ENCODE data around the gene PTK6. TPM values are rescaled to one million over a fixed set of nuclear protein-coding genes. Genes with fewer than 3 reads are reported as not detected.

Gene PTK6
- total and polyA plus RNA-seq, 2 donors (not counting 1 experiment from before 2014, with no cell fraction given), result 0.17 TPM; not detected in 1

- Histone ChIP-seq H3K9ac (ENCODE audit: insufficient read depth, low read length) (no peak overlapping the region), H3K27ac (ENCODE audit: insufficient read depth, low read length) (no peak overlapping the region), H3K4me3 (replicated peaks in 1 of 4; ENCODE audit: control extremely low read depth in 1 of 4, insufficient read depth in 1 of 4, low read depth in 3 of 4, low read length in 4 of 4) (no peak overlapping the region), H3K4me2 (ENCODE audit: extremely low read depth, insufficient read depth, low read length) (no peak overlapping the region), H4K20me1 (ENCODE audit: control insufficient read depth, extremely low read depth, insufficient read depth, low read length) (no peaks in the 10 kb centered on the region), H3K36me3 (ENCODE audit: control insufficient read depth, insufficient read depth, low read length) (no peaks in the 10 kb centered on the region), H3K9me3 (ENCODE audit: control insufficient read depth, insufficient read depth, low read depth, low read length) (no peaks in the 10 kb centered on the region), H3K79me2 (ENCODE audit: control insufficient read depth, insufficient read depth, low read length) (no peaks in the 10 kb centered on the region), H3K27me3 (ENCODE audit: control insufficient read depth, insufficient read depth, low read length) (peaks cover 11% of the 10 kb centered on the region), H3K4me1 (ENCODE audit: control insufficient read depth, extremely low read depth, insufficient read depth, low read length) (no peaks in the 10 kb centered on the region), H2AFZ (ENCODE audit: low read length) (no peak overlapping the region)
- DNase-seq (ENCODE audit: low read depth in 2 of 2), result no peak
- TF ChIP-seq EZH2 (IDR thresholded peaks at IDR 0.05; ENCODE audit: low read length, missing control alignments) (no peak), CTCF (conservative IDR thresholded peaks at IDR 0.05 in 1 of 2, IDR thresholded peaks at IDR 0.05 in 1 of 2; ENCODE audit: low read depth in 1 of 2, low read length in 2 of 2) (no peak)
These were observed 8.6 kb upstream of the PTK6 start for GRCh38 chr20:63545814-63546213.

- DNase-seq (ENCODE audit: low read depth in 2 of 2), result no peak
- Histone ChIP-seq H4K20me1 (ENCODE audit: control insufficient read depth, extremely low read depth, insufficient read depth, low read length) (no peaks in the 10 kb centered on the region), H3K9ac (ENCODE audit: insufficient read depth, low read length) (no peak overlapping the region), H3K27ac (ENCODE audit: insufficient read depth, low read length) (no peak overlapping the region), H3K9me3 (ENCODE audit: control insufficient read depth, insufficient read depth, low read depth, low read length) (no peaks in the 10 kb centered on the region), H3K4me2 (ENCODE audit: extremely low read depth, insufficient read depth, low read length) (no peak overlapping the region), H3K4me1 (ENCODE audit: control insufficient read depth, extremely low read depth, insufficient read depth, low read length) (no peaks in the 10 kb centered on the region), H2AFZ (ENCODE audit: low read length) (no peak overlapping the region), H3K27me3 (ENCODE audit: control insufficient read depth, insufficient read depth, low read length) (peaks cover 11% of the 10 kb centered on the region), H3K79me2 (ENCODE audit: control insufficient read depth, insufficient read depth, low read length) (no peaks in the 10 kb centered on the region), H3K36me3 (ENCODE audit: control insufficient read depth, insufficient read depth, low read length) (no peaks in the 10 kb centered on the region), H3K4me3 (replicated peaks in 1 of 4; ENCODE audit: control extremely low read depth in 1 of 4, insufficient read depth in 1 of 4, low read depth in 3 of 4, low read length in 4 of 4) (no peak overlapping the region)
- TF ChIP-seq CTCF (conservative IDR thresholded peaks at IDR 0.05 in 1 of 2, IDR thresholded peaks at IDR 0.05 in 1 of 2; ENCODE audit: low read depth in 1 of 2, low read length in 2 of 2) (no peak), EZH2 (IDR thresholded peaks at IDR 0.05; ENCODE audit: low read length, missing control alignments) (no peak)
These were observed 7.9 kb upstream of the PTK6 start for GRCh38 chr20:63544958-63545516.

- Histone ChIP-seq H2AFZ (ENCODE audit: low read length) (no peak overlapping the region), H3K4me3 (replicated peaks in 1 of 4; ENCODE audit: control extremely low read depth in 1 of 4, insufficient read depth in 1 of 4, low read depth in 3 of 4, low read length in 4 of 4) (no peak overlapping the region), H3K27ac (ENCODE audit: insufficient read depth, low read length) (no peak overlapping the region), H3K4me2 (ENCODE audit: extremely low read depth, insufficient read depth, low read length) (no peak overlapping the region), H3K79me2 (ENCODE audit: control insufficient read depth, insufficient read depth, low read length) (no peaks in the 10 kb centered on the region), H3K9me3 (ENCODE audit: control insufficient read depth, insufficient read depth, low read depth, low read length) (no peaks in the 10 kb centered on the region), H3K9ac (ENCODE audit: insufficient read depth, low read length) (no peak overlapping the region), H3K36me3 (ENCODE audit: control insufficient read depth, insufficient read depth, low read length) (no peaks in the 10 kb centered on the region), H3K4me1 (ENCODE audit: control insufficient read depth, extremely low read depth, insufficient read depth, low read length) (no peaks in the 10 kb centered on the region), H4K20me1 (ENCODE audit: control insufficient read depth, extremely low read depth, insufficient read depth, low read length) (no peaks in the 10 kb centered on the region), H3K27me3 (ENCODE audit: control insufficient read depth, insufficient read depth, low read length) (peaks cover 11% of the 10 kb centered on the region)
- no peak for DNase-seq (ENCODE audit: low read depth in 2 of 2)
- TF ChIP-seq CTCF (conservative IDR thresholded peaks at IDR 0.05 in 1 of 2, IDR thresholded peaks at IDR 0.05 in 1 of 2; ENCODE audit: low read depth in 1 of 2, low read length in 2 of 2), result no peak
- no peak for TF ChIP-seq EZH2 (IDR thresholded peaks at IDR 0.05; ENCODE audit: low read length, missing control alignments)
These were observed 7.2 kb upstream of the PTK6 start for GRCh38 chr20:63544241-63544957.

All from fibroblast of lung (primary cell).